Islet precursor cell (in vitro differentiated cells): ENCODE data around the gene LRRC47.
"Not testable (repeated sequence)": the region's sequence is repeated elsewhere in the genome, so short reads cannot be mapped to it uniquely, and the experiment has no call there.

Source experiments
- DNase-seq: peaks from one replicate; pipeline ENCODE4 v3.0.0-alpha.2; 2018

LRRC47 gene

DNA sequence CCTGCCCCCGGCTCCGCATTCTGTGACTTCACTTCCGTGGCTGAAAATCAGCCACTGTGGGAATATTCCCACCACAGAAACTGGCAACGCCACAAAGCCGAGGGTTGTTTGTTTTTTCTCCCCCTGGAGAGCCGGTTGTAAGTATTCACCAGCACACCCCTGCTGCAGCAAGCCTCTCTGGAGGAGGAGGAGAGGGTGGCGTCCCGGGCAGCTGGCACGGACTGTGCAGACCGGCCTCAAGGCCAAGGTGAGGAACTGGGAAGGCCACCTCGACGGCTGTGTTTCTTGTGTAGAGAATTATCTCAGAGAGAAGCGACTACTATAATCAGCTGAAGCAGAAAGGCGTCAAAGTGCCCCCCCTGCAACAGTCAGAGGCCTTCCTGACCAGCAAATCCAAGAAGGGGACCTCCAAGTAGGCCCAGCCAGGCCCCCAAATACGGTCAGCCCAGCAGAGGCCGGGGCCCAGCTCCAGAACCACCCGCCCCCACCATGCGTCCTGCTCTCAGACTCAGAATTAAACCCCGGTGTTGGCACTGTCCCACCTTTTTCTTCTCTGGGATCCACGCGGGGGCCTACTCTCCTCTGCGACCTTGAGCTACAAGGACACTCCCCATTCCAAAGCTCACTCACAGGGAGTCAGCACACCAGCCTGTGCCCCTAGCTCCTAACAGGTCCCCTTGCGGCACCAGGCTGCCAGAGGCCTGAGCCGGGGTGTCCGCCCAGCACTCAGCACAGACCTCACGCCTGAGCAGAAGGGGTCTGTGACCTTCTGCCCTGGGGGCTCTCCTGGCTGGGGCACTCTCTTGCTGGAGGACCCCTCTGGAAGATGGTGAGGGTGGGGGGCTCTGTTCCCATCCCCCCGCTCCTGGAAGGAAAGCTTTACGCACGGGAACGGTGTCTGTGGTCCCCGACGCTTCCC, 24.9 kb downstream of the LRRC47 start:
- no peak for DNase-seq

DNA sequence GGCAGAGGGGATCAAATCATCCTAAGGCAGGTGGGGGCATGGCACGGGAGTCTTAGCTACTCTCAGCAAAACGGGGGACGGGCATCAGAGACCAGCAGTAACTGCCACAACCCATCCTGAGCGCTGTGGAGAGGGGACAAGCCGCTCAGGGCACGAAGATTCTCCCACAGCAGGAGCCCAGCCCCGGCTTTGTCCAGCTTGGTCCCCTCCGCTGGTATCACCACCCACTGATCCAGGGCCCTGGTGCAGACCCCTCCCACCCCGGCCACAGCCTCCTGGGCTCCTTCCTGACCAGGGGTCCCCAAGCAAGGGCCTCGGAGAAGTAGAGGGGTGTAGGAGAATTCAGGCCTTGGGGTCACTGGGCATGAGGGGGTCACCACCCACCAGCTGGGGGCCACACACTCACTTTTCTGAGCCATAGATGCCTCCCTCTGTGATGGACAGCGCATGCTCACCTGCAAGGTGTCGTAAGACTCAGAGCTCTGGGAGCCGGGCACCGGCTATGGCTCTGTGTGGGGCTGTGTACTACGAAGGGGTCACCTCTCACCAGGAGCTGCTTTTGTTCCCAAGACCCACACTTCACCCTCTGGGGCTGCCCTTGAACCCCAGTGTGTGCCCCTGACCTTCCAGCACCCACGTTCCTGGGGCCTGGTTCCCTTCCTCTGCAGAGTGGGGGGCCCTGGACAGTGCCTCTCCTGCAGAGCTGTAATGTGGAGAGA, 26.1 kb downstream of the LRRC47 start:
- no peak for DNase-seq

DNA sequence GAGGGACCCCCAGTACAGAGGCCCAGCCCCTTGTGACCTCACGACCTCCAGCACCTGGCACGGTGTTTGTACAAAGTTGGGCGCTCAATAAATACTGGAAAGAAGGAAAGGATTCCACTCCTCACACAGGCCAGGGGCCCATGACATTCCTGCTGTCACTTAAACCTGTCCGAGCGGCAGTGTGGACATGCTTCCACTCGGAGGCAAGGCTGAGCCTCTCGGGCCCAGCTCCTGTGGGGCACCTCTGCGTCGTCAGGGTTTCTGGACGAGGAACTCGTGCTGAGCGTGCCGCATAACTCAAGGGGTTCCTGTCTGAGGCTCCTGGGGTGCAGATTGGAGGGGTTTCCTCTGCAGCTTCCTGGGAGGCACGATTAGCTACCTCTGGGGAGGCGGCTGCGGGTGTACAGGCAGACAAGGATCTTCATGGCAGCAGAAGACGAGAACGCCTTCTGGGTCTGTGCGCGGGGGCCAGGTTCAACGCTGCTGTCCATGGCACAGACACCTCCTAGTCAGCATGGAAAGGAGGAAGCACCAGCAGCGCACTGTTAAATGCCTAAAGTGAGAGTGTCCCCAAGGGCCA, 27.4 kb downstream of the LRRC47 start:
- no peak for DNase-seq

DNA sequence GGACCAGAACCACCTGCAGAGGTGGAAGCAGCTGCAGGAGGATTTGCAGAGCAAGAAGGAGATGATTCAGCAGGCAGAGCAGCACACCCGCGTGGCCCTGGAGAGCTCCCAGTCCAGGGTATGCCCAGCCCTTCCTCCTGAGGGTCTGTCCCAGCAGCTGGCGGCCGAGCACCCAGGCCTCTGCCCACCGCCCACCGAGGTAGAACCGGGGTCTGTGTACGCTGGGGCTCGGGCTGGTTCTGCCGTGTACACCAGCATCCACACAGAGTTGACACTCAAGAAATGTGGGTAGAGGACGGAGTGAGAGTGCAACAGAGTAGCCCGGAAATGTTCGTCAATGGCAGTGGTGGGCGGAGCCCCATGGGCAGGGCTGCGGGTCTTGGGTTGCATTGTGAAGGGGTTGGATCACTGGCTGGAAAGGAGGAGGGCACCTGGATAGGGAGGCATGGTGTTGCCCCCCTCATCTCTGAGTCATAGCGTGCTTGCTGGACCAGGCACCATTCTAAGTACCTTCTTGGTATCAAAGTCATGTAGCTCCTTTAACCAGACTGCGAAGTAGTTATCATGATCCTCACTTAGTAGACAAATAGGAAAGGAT, 28.9 kb downstream of the LRRC47 start:
- no peak for DNase-seq

DNA sequence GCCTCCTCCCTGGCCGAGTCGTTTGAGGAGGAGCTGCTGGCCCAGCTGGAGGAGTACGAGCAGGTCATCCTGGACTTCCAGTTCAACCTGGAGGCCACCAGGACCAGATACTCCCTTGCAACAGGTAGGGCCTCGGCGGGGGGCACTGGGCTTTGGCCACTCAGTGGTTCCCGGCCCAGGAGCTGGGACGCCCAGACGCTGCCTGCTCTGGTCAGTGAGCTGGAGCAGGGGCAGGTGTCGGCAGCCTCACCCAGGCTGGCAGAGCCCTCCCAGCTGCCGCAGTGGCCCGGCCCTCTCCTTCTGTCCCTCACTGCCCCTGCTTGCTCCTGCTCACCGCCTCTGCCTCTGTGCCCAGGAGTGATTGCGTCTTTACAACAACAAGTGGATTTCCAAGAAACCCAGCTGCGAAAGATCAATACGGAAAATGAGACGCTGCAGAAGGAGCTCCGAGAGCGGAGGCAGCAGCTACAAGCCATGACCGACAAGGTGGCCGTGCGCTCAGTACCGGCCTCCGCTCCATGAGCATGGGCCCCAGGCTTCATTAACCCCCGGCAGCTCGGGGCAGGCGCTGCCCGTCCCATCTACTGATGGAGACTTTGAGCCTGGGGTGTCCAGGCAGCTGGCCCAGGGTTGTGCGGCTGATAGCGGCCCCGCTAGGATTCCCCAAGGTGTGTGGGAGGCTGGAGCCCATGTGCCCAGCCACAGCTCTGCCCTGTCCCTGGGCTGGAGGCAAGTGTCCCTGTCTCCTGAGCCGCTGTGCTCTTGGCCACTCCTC, 32.8 kb downstream of the LRRC47 start:
- no peak for DNase-seq

DNA sequence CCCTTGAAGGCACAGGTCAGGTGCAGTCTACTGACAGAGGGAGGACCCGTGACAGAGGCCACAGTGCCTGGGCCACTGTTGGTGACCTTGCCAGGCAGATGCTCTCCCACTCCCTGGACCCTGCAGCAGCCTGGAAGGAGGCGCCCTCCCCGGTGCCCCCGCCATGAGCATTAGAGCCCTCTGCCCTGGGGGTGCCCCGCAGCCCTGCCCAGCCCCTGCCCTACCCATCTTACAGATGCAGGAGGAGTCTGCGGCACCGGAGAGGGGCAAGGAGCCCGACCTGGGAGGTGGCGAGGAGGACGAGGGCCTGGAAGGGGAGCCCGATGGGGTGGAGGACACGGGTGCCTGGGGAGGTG, 33.4 kb downstream of the LRRC47 start:
- DNase-seq = no peak

DNA sequence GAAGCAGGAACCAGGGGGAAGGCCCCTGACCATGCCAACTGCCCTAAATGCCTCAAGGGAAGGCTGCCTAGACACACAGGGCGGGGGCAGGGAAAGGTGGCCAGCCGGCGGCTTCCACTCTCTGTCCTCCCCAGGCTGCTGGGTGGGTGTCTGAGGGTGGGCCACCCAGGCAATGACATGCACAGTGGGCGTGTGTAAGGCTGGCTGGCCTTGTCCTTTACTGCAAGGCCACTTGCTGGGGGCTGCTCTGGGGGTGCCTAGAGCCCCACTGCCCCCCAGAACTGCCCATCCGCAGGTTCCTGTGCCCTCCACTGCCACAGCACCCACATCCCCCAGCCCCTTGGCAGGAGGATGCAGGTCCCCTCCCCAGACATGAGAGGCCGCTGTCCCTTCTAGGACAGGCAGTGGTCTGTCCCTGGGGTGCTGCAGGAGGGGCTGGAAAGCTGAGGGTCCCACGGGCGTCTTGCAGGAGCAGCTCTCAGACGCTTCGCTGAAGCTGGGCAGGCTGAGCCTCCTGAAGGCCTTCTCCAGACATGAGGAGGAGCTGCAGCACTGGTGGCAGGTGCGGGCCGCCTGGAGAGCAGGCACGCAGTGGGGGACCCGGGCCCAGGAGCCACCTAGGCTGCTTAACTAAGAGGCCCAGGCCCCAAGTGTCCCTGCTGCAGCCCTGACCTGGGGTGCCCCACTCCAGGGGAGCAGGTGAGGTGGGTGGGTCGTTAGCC, 34.0 kb downstream of the LRRC47 start:
- DNase-seq = no peak

DNA sequence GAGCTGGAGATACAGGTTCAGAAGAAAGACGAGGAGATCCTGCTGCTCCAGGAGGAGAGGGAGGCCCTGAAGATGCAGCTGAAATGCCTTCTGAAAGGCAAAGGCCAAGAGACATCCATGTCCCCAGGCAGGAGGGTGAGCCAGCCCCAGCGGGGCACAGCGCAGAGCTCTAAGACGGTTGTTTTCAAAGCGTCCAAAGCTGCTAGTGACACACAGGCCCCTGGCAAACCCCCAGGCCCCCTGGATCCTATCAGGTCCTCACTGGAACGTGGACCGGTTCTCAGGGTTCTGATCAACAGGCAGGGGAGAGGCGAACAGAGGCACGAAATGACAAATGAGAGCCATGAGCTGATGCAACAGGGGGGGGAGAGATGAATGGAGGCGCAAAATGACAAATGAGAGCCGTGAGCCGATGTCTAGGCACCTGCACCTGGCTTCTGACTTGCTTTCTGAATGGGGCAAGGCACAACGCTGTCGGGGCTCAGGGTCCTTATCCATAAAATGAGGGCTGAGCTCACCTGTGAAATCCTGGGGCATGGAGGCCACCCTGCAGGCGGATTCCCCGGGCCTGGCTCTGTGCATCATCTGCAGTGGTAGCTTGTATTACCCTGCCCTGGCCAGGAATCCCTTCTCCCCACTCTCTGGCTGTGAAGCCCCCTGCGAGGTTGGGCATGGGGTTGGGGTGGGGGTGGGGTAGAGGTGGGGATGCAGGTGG, 34.8 kb downstream of the LRRC47 start:
- DNase-seq = no peak

DNA sequence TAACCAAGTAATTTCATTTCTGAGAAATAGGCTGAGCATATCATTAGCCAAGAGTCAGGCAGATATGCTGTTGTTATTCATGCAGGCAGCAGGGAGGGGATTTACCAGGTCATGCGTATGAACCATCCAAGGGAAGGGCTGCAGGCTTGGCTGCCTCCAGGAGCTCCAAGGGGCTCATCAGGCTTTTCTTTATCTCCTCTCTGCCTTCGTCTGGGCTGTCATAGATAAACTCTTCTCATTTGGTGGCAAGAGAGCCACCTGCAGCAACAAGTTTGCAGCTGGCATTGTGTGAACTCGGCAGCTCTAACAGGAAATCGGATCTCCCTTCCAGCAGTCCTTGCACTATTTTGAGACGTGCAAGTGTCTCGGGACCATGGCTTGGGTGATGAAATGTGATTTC, 36.5 kb downstream of the LRRC47 start:
- DNase-seq = no peak

DNA sequence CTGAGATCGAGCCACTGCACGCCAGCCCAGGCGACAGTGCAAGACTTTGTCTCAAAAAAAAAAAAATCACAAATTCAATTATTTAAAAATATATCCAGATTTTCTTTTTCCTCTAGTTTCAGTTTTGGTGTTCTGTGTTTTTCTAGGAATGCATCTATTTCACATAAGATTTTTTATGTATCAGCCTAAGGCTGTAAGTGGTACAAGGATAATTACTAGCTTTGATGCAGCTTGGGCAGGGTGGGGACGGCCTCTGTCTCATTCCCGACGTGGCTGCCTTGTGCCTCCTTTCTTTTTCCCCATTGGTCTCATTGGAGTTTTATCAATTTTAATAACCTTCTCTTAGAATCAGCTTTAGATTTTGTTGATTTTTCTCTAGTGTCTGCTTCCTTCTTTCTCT, 37.1 kb downstream of the LRRC47 start:
- no peak for DNase-seq

DNA sequence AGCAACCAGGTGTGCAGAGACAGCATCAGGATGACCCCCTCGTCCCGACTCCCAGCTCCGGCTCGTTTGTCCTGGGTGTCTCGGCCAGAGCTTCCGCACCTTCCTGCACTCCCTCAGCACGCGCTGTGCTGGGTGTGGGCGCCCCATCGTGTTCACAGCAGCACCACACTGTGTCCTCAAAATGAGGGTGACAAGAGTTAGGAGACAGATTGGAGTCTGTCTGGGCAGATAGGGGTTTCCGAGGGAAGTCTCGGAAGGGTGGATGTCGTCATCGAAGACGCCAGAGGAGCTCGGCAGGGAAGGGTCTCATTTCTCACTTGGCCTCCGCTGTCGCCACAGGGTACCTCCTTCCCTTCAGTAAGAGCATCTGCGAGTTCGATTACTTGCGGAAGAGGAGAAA, 39.9 kb downstream of the LRRC47 start:
- DNase-seq = peak; percentile 33

DNA sequence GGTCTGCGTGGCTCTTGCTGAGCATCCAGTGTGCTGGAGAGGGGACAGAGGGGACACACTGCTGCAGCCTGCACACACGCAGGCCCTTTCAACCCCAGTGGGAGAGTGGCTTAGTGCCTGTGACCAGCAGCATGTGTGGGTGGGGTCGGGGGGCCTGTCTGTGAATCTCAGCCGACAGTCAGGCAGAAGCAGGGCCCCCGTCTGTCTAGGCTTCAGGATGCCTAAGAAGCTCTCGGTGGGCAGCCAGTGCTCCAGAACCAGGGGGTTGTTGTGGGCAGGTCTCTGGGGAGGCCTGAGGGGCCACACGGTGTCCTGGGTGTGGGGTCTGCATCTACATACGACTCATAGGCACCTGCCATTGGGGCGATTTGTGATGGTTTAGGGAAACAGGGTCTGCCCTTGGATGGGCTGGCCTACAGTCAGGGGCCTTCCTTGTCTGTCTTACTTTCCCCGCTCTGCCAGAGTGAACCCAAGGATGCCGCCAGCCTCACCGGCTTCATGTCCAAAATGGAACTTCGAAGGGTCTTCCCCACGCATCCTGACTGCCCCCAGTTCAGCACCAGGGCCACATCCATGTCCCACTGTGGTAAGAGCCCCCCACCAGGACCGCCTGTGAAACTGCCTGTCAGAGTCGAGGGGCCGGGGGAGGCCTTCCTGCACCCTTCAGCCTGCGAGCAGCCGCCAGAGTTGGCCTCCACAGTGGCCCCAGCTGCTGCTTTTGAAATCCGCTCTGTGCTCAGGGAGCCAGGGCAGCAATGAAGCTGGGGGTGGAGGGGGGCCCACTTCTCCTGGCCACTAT, 42.4 kb downstream of the LRRC47 start:
- no peak for DNase-seq

DNA sequence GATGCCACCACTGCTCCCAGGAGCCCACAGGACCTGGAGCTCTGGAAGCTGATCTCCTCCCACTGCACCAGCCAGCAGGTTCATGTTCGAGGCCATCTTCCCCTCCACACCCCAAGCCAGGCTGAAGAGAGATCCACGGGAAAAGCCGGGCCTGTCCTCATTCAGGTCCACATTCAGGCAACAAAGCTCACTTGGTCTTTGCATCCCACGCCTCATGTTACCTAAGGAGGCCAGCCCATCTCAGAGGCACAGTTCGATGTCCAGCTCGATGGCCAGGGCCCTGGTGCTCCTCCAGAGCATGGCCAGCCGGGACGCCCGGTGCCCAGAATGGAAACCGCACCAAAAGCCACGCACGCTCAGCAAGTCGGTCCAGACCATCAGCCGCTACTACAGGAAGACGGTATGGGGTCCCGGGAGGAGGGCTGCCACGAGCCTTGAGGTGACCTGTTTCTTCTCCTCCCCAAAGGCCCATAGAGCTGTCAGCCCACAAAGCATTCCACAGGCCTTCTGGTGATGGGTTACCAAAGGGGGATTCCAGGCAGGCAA, 43.8 kb downstream of the LRRC47 start, which contains the start of gene CCDC27:
Gene CCDC27, plus strand, starts transcription at position 51 of the 546 bp plus-strand sequence. Its CDS starts 32 bp downstream, at position 83.
- DNase-seq = no peak

DNA sequence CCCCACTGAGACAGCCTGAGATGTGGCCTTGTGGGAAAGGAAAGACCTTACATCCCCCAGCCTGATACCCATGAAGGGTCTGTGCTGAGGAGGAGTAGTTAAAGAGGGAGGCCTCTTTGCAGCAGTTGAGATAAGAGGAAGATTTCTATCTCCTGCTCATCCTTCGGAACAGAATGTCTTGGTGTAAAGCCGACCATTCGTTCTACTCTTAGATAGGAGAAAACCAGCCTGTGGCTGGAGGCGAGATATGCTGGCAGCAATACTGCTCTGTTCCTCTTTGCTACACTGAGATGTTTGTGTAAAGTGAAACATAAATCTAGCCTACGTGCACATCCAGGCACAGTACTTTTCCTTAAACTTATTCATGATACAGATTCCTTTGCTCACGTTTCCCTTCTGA, 45.6 kb downstream of the LRRC47 start:
- no peak for DNase-seq

DNA sequence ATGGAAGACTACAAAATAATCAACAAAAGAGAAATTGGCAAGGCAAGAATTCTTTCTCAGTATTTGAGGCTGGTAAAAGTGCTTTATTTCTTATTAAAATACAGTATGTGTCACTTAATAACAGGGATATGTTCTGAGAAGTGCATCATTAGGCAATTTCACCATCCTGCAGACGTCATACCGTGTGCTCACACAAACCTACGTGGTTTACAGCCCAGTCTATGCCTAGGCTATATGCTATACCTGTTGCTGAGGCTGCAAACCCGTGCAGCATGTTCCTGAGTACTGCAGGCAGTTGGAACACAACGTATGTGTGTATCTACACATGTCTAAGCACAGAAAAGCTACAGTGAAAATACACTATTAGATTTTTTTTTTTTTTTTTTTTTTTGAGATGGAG, 46.8 kb downstream of the LRRC47 start:
- no peak for DNase-seq

DNA sequence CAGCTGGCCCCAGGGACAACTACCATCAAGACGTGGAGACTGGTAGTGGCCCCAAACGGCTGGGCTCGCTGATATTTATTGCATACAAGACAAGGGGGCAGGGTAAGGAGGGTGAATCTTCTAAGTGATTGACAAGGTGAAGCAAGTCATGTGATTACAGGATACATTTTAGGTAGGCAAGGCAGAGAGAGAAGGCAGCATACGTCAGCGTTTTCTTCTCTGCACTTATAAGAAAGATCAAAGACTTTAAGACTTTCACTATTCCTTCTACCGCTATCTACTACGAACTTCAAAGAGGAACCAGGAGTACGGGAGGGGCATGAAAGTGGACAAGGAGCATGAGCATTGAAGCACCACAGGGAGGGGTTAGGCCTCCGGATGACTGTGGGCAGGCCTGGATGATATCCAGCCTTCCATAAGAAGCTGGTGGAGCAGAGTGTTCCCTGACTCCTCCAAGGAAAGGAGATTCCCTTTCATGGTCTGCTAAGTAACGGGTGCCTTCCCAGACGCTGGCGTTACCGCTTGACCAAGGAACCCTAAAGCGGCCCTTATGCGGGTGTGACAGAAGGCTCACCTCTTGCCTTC, 47.9 kb downstream of the LRRC47 start:
- not testable (repeated sequence) for DNase-seq

DNA sequence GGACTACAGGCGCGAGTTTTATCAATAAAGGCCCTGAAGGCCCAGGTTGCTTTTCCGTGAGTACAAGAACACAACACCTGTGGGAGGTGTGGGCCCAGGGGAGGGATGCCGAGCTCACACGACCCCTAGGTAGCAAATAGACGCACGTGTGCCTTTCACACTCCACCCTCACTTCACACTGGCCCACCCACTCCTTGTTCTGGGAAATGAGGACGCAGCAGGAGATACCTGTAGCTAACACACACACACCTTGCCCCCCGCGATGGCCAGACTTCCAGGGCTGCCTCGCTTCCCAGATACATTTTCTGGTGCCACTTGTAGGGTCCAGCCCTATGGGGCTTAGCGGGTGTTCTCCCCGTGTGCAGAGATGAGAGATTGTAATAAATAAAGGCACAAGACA, 48.4 kb downstream of the LRRC47 start:
- DNase-seq = no peak

DNA sequence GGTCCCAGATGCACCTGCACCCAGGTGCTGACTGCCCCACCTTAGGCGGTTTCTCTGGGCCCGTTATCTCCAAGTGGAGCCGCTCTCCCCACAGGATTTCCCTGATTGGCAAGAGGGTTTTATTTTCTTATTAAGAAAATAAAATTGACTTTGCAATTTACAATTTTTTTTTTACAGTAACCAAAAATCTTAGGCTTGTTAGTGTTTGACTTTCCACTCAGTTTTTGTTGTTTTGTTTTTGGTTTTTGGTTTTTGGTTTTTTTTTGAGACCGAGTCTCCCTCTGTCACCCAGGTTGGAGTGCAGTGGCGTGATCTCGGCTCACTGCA, 48.8 kb downstream of the LRRC47 start:
- DNase-seq = no peak

DNA sequence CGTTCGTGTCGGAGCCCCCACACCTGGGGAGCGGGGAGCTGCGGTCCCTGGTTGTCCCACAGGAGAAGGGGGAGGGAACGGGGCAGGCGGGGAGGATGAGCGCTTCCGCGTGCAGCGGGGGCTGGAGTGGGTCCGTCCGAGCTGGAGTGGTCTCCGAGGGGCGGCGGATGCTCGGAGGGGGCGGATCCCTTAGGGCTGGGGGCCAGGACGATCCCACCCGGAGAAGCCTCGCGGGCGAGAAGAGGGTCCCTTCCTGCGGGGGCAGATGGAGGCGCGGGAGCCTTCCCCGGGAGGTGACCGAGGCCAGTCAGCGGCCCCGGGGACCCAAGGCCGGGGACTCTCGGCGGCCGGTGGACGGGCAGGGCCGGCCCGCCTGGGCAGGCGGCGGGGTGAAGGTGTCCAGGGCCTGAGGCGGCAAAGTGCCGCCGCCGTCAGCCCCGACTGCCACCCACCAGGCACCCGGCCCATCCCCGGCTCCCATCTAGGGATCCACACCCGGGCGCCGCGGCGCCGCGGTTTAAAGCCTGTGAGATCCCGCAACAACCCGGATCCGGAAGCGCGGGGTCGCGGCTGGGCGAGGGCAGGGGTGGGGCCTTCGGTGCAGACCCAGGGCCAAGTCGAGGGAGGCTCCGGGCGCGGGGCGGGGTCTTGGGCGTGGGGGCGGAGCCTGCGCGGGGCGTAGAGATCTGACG, 49.3 kb downstream of the LRRC47 start:
- DNase-seq = peak; percentile 95
